CD4-positive, alpha-beta T cell treated with Interleukin-12 subunit alpha and Interleukin-12 subunit beta, for 1 hour (primary cell): ENCODE data around the gene ATXN10.

Experiments used
- DNase-seq: peaks from one replicate; pipeline ENCODE4 v3.0.0-alpha.2; 2020

ATXN10 gene

GRCh38 chr22:45865561-45866125, 194.0 kb downstream of the ATXN10 start:
- no peak for DNase-seq

- no peak for DNase-seq
Observed at GRCh38 chr22:45866126-45866645, 194.6 kb downstream of the ATXN10 start.

- no peak for DNase-seq
Observed at GRCh38 chr22:45866646-45867117, 195.0 kb downstream of the ATXN10 start.

- DNase-seq = no peak
Observed at GRCh38 chr22:45867118-45867905, 195.7 kb downstream of the ATXN10 start.

- no peak for DNase-seq
Observed at GRCh38 chr22:45867906-45868555, 196.4 kb downstream of the ATXN10 start.

- no peak for DNase-seq
Observed at GRCh38 chr22:45868571-45869339, 197.1 kb downstream of the ATXN10 start.

GRCh38 chr22:45869340-45869847, 197.8 kb downstream of the ATXN10 start:
- no peak for DNase-seq

GRCh38 chr22:45870011-45870410, 198.4 kb downstream of the ATXN10 start:
- DNase-seq = no peak

GRCh38 chr22:45871721-45872120, 200.1 kb downstream of the ATXN10 start:
- no peak for DNase-seq

- DNase-seq = no peak
Observed at GRCh38 chr22:45872659-45873263, 201.1 kb downstream of the ATXN10 start.

GRCh38 chr22:45876136-45877035, 204.8 kb downstream of the ATXN10 start:
- DNase-seq = no peak

- no peak for DNase-seq
Observed at GRCh38 chr22:45877036-45877380, 205.4 kb downstream of the ATXN10 start.

- DNase-seq = no peak
Observed at GRCh38 chr22:45877651-45878050, 206.0 kb downstream of the ATXN10 start.

- DNase-seq = no peak
Observed at GRCh38 chr22:45878051-45878781, 206.6 kb downstream of the ATXN10 start.

- DNase-seq = no peak
Observed at GRCh38 chr22:45878901-45879551, 207.4 kb downstream of the ATXN10 start.

GRCh38 chr22:45879552-45879949, 207.9 kb downstream of the ATXN10 start:
- DNase-seq = no peak

GRCh38 chr22:45880091-45880715, 208.6 kb downstream of the ATXN10 start:
- no peak for DNase-seq

GRCh38 chr22:45880716-45881523, 209.3 kb downstream of the ATXN10 start:
- no peak for DNase-seq

GRCh38 chr22:45881524-45881875, 209.9 kb downstream of the ATXN10 start:
- DNase-seq = no peak
